OCI-M1 (cell line): Measurements from ENCODE around the gene COTL1.
"Not testable (repeated sequence)": the region's sequence is repeated elsewhere in the genome, so short reads cannot be mapped to it uniquely, and the experiment has no call there.

Source experiments
- DNase-seq: peaks from one replicate; lab custom pipeline; 2025; lab: John Stamatoyannopoulos, UW

COTL1 gene

DNA sequence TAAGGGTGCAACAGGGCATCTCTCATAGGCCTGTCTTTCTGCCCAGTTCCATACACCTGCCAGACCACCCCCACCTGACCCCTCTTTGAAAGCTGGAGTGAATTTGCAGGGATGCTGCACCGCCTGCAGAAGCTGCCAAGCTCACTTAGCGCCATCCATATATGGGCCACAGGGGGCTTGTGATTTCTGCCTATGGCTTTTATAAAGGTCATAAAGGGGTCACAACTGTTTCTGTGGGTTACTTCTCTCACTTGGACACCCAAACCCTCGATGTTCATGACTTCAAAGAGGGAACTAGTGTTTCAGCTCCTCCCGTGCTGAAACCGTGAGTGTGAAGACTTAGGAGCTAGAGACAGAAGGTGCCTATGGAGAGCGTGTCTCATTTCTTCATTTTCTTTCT, 89.6 kb downstream of the COTL1 start:
- no peak for DNase-seq

DNA sequence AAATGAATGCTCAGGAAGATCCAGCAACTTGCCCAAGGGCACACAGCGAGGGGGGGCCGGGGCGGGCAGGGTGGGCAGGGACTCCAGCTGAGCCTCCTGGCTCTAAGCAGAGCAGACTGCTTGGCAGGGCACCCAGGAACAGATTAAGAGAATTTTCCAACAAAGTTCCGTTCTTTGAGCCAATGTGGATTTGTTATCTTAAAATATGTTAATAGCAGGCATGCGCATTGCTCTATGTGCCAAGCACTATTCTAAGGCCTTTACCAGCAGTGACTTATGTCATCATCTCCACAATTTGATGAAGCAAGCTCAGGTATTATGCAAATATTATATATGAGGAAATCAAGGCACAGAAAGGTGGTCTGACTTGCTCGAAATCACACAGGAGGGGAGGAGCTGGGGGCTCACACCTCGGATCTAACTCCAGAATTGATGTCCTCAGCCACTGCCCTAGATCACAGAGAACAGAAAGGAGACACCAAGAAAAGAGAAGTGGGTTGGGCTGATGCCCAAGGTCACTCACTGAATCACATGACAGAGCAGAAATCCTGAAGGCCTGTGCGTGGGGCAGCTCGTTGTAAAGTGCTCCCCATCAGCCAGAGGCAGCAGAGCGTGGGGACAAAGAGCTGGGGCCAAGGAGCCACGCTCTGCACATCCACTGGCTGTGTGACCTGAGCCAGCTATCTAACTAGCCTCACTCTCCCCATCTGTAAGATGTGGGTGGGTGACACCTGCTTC, 90.2 kb downstream of the COTL1 start:
- DNase-seq: peak; percentile 32

DNA sequence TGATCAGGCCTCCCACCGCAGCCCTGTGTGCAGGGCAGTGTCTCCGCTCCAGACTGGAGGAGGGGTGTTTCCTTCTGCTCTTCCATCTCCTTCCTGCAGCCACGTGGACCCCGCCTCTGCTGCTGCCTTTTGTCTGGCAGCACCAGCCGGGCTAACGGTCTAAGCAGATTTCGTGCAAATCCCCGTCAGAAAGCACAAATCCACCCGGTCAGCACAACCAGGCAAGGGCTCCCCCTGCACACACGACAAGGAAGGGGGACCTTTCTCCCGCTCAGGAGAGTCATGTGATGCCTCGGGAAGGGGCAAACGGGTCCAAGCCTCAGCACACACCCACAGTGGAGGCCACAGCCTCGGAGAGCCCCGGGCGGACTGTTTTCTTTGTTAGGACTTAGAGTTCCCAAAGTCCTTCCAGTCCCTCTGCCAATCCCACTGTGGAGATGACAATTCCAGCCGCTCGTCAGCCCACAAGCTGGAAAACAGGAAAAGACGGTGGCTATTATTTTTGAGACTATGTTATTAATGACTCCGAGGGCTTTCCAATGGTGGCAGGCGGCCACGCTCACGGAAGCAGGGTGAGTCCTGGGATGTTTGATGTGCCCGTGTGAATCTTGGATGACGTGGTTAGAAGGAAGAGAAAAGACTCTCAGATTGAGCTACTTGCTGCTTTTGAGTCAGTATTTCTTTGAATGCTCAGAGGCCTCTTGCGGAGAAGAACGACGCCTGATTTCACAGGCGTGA, 90.9 kb downstream of the COTL1 start:
- no peak for DNase-seq

DNA sequence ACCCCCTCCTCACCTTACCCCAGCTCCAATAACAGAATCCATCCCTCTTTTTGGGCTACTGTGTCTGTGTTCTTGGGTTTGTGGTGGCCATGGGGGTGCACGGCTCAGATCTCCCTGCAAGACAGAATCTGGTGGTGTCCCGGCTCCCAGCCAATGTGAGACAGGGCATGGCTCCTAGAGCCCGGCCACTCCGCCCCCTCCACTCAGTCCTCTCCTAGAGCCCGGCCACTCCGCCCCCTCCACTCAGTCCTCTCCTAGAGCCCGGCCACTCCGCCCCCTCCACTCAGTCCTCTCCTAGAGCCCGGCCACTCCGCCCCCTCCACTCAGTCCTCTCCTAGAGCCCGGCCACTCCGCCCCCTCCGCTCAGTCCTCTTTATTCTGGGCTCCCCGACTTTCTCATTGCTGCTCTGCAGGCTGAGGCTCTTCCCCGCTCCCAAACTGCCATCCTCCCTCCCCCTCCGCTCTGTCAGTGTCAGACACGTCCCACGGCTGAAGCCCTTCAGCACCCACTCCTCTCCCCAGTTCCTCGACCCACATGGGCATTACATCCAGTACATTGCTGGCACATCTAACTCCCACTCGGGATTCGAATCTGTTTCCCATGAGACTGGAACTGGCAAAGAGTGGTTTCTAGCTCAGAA, 92.8 kb downstream of the COTL1 start:
- not testable (repeated sequence) for DNase-seq

DNA sequence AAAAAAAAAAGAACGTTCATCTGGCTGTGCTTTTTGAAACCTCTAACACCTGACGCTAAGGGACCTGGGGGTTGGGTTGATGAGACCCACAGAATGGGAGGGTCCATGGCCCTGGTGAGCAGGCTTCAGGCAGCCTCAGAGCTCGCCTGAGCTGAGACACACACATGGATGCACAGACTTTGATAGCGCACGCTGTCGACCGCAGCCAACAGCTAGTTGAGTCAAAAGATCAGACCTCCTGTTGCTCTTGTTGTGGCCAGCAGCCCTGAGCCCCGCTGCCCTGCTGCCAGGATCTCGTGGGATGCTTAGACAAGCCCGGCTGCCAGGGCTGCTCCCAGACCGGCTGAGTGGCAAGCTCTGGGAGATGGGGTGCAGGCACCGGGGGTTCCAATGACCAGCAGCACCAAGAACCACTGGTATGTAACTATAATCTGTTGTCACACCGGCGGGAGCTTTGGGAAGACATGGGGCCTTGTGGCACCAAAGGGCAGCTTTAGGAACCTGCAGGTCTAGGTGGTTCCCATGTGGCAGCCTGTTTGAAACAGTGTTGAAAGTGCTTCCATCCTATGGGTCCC, 93.4 kb downstream of the COTL1 start:
- no peak for DNase-seq

DNA sequence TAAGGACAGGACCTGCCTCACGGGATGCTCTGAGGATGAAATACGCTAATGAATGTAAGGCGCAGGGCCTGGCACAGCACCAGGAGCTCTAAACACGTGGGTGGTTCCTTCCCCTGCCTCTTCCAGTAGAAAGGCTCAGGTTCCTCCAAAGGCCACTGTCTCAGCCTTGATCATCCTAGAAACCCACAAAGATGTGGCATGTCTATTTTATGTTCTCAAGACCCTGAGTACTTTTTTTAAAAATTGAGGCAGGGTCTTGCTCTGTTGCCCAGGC, 96.4 kb downstream of the COTL1 start:
- DNase-seq: no peak

DNA sequence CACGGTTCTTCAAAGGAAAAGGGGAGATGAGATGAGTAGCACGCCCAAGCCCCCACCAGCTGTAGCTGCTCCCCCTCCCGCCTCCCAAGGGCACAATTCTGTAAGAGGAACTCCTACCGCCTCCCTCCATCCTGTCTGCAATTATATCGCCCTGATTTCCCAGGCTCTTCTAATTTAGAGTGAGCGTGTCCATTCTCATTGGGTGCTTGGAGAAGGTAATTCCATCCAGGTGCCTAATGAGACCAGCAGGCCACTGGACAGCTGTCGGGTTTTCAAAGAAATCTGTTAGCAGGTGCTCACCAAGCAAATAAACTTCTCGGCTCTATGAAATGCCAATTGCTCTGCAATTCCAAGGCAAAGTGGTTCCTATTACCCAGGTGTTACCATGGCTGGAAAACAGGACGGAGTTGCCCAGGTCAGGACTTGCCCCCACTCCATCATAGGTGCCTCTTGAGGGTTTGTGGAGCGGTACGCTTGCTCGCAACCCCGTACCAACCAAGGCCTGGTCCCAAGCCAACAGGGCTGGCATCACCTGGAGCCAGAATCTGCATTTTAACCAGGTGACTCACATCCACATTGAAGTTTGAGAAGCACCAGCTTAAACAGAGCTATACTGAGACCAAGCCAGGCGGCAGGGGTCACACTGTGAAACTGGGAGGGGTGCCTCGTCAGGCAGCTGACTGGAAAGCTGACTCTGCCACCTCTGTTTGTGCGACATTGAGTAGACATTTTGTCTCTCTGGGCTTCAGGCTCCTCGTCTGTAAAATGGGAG, 97.0 kb downstream of the COTL1 start:
- DNase-seq: no peak

DNA sequence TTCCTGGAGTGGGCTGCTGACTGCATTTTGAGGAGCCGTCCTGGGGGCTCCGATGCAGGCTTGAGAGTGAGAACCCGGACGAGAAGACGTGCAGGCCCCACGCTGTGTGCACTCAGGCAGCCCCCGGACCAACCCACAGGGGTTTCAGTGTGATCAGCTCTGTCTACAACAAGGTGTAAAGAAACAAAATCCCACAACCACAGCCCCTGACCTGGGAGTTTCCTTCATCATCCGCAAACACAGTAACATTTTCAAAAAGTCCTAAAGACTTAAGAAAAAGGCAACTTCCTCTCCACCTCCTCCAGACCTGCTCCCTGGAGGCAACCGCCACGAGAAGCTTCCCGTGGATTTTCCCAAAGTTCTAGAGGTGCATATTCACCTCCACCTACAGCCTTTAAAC, 98.0 kb downstream of the COTL1 start:
- no peak for DNase-seq

DNA sequence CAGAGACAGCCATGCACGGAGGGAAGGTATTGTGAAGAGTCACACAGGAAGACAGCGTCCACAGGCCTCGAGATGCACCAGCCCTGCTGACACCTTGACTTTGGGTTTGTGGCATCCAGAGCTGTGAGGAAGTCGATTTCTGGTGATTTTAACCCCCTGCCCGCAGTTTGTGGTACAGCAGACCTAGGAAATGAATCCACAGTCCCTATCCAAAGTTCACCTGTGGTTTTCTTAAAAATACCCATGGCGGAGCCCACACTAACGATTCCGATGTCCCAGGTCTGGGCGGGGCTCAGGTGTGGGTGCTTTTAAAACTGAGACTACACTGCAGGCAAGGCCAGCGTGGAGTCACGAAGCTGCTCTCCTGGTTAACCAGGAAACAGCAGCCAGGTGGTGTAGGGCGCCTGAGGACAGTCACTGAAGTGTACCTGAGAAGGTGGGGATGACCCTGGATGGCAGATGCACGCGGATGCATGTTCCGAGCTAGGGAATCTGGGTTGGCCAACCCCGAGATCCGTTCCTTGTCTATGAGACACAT, 99.0 kb downstream of the COTL1 start:
- DNase-seq: no peak

DNA sequence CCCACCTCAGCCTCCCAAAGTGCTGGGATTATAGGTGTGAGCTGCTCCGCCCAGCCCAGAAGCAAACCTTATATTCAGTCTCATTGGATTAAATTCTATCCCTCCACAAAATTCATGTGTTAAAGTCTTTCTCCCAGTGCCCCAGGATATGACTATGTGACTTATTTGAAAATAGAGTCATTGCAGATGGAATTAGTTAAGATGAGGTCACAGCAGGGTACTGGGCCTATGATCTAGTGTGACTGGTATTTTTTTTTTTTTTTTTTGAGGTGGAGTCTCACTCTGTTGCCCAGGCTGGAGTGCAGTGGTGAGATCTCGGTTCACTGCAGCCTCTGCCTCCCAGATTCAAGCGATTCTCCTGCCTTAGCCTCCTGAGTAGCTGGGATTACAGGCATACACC, 99.7 kb downstream of the COTL1 start:
- not testable (repeated sequence) for DNase-seq

DNA sequence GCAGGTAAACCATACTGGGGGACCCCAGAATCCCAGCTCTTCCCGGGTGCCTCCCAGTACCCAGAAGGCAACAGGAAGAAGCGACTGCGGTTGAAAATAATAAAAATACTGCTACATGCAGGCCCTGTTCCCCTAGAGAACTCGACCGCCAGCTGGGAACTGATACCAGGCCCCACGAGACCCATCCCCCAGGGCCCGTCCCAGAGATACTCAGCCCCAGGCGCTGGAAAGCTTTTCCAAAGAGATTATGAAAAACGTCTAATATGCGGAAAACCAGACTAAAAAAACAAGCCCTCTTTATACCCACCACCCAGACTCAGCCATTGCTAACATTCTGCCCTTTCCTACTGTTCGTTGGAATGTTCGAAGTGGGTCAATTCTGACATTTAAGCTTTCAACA, 100.5 kb downstream of the COTL1 start:
- DNase-seq: no peak
